Hematopoietic multipotent progenitor cell treated with erythropoietin and hydrocortisone succinate and interleukin-3 and kit ligand, for 6 days (in vitro differentiated cells): ENCODE data around the gene LGR6.
"Not testable (repeated sequence)": the region's sequence is repeated elsewhere in the genome, so short reads cannot be mapped to it uniquely, and the experiment has no call there.

Experiments
- DNase-seq: peaks from one replicate; pipeline ENCODE4 v3.0.0-alpha.2; 2015

The LGR6 gene

DNA sequence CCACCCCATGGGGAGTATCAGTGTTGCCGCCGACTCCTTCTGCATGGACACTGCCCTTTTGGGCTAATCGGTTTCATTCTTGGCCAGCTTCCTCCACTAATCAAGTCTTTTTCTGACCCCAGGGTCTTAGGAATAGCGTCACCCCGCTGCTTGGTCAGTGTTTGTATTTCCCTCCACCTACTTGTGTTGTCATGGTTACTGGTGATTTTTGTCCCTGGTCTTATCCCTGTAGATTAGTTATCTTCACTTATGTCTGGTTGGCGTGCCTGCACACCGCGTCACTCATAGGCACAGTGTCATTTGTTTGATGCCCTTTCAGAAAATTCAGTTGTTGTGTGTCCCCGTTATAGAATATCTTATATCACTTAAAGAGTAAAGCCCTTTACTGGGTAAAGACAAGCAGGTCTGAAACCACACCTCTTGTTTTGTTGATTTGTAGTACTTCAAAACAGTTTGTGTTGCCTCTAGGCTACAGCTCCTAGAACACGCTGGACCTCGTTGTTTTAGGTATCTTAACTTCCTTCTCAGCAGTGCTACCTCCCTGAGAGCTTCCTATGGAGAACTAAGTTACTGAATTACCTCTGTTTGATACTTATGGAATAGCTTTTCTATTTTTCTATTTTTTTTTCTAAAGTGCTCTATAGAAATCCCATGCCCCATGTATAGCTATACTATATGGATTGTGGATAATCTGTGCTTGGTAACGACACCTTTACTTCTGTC, 155.8 kb downstream of the LGR6 start:
- peak; percentile 69 for DNase-seq

DNA sequence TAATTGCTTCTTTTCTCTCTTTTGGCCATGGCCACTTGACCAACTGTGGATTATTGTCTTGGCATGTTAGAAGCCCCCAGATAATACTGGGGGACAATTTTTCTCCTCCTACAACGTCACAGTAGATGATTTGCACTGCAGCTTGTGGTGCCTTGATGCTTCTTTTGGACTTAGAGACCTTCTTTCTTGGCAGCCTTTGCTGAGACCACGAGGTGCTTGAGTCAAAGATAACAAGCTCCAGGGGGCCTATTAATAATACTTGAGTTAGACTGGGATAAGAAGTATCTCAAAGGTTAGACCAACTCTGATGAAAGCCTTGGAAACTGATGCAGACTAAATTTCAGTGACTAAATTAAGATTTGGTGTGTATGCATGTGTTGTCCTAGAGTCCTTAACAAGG, 158.1 kb downstream of the LGR6 start:
- peak; percentile 67 for DNase-seq

DNA sequence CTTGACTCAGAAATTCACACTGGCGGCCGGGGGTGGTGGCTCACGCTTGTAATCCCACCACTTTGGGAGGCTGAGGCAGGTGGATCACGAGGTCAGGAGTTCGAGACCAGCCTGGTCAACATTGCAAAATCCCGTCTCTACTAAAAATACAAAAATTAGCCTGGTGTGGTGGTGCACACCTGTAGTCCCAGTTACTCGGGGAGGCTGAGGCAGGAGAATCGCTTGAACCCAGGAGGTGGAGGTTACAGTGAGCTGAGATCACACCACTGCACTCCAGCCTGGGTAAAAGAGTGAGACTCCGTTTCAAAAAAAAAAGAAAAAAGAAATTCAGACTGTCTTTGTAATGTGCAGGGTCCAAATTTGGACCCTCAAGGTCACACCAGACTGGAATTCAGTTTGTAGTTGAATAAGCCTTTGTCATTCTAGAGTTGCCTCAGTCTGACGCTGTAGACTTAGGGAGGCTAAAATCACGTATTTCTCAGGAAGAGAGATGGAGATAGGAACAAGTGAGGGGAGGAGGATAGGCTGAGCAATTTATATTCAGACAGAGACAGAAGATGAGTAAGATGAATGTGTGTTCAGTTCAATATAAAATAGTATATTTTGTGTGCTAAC, 159.1 kb downstream of the LGR6 start:
- DNase-seq: not testable (repeated sequence)

DNA sequence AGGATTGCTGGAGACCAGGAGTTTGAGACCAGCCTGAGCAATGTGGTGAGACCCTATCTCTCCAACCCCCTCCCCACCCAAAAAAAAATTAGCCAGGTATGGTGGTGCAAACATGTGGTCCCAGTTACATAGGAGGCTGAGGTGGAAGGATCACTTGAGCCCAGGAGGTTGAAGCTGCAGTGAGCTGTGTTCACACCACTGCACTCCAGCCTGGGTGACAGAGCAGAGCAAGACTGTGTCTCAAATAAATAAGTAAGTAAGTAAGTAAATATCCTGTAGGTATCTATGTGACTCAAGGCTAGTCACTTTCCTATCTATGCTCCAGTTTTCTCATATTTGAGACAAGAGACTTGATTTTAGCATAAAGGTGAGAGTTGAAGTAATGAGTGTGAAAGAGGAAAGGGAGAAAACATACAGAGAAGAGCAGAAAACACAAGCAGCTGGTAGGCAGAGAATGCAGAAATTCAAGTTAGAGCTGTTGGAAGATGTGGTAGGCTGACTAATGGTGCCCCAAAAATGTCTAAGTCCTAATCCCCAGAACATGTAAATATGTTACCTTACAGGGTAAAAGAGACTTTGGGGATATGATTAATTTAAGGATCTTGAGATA, 162.4 kb downstream of the LGR6 start:
- DNase-seq: no peak

DNA sequence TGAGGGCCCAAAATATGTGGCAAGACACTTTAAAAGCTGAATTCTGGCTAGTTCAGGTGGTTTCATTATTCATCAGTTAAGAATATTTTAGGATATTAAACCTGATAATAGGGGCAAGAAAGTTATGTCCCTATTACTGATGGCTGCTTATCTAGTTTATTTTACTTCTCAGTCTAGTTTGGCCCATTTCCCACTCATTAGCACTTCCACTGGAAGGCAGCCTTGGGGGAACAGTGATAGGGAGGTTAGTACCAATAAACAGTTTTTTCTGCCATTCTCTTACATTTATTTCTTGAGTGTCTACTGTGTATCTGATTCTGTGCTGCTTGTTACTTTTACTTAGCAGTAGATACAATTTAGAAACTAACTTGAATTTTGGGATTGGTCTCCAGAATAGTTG, 163.9 kb downstream of the LGR6 start:
- peak; percentile 54 for DNase-seq

DNA sequence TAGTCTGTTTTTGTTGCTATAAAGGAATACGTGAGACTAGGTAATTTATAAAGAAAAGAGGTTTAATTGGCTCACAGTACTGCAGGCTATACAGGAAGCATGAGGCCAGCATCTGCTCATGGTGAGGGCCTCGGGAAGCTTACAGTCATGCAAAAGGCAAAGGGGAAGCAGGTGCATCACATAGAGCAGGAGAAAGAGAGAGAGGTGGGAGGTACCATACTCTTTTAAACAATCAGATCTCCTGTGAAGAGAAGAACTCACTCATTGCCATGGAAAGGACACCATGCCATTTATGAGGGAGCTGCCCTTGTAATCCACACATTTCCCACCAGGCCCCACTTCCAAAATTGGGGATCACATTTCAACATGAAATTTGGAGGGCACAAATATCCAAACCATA, 167.6 kb downstream of the LGR6 start:
- DNase-seq: no peak

DNA sequence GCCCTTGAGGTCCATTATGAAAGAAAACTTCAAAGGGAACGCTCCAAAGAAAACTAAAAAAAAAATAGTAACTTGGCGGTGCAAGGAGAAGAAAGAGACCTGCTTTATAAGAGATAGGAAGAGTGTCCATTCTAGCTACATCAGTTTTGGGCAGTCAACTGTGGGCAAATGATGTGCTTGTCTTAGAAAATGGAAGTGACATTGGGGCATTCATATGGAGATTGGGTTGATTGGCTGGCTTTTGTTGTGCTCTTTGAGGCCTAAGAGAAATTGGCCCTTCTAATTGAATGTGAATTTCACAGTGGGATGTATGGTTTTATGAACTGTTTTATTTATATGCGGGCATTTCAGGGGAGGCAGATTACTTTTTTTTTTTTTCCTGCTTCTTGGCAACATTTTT, 168.1 kb downstream of the LGR6 start:
- no peak for DNase-seq

DNA sequence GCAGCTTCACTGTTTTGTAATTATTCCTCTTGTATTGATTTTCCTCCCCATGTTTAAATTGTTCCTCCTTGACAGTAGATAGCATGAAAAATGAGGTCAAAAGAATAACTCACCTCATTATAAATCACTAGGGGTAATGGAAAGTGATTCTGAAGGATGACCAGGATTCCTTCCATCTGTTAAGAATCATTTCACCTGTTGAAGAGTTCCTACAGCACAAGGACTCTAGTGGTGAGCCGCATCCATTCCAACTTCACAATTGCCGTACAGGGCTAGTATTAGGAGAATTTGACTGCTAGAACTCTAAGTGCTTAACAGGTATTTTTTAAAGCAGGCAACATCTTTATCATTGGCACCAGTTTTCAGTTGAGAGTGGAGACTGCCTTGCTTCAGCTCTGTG, 168.6 kb downstream of the LGR6 start:
- DNase-seq: no peak

DNA sequence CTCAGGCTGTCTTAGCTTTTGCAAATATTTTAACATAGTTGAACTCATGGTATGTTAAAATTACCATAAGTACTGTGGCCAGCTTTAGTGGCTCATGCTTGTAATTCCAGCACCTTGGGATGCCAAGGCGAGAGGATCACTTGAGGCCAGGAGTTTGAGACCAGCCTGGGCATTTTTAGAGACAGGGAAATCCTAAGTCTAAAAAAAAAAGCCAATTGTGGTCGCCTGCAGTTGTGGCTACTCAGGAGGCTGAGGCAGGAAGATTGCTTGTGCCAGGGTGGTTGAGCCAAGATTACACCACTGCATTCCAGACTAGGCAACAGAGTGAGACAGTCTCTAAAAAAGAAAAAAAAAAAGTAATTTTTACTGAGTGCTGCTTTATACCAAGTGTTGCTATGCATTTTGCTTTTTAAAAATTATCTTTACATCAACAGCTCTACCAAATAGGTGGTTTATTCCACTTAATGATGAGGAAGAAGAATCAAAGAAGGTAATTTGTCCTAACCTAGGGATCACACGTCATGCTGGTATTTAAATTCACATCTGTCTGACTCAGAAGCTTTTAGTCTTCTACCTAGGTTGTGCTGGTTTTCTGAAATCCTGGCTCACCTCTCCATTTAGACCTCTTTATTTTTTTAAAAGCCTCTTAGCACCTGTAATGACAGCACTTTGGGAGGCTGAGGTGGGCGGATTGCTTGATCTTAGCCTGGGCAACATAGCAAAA, 171.7 kb downstream of the LGR6 start:
- peak; percentile 17 for DNase-seq

DNA sequence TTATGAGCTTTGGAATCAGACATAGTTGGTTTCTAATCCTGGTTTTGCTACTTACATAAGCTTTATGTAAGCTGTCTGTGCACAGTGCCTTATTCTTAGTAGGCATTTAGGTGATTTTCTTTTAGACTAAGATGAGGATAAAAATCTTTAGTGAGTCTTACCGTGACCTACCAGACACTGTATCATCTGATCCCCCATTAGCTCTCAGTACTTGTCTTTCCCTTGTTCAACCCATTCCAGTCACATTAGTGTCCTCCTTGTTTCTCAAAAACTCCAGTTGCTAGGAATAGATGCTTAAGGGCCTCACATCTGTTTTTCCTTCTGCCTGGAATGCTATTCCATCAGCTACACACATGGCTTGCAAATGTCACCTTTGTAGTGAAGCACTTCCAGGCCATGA, 173.7 kb downstream of the LGR6 start:
- DNase-seq: no peak
